LNCaP clone FGC (cell line): ENCODE data around the gene PGAM1.

Experiments used
- DNase-seq: peaks from one replicate; pipeline ENCODE4 v3.0.0-alpha.2; 2011; ENCODE audit warnings: low read depth
- H3K4me3 ChIP-seq: 2 replicates; pipeline ENCODE4 v1.5.1; 2011; ENCODE audit warnings: mild to moderate bottlenecking, low read depth, low read length, control low read depth
- TF ChIP-seq, protein P1 (sequence below): IDR thresholded peaks from 2 replicates; pipeline ENCODE4 v1.5.1; 2012; ENCODE audit warnings: mild to moderate bottlenecking; ENCODE audit not compliant: control insufficient read depth, insufficient read depth; ENCODE audit errors: extremely low read depth

PGAM1 gene

DNA sequence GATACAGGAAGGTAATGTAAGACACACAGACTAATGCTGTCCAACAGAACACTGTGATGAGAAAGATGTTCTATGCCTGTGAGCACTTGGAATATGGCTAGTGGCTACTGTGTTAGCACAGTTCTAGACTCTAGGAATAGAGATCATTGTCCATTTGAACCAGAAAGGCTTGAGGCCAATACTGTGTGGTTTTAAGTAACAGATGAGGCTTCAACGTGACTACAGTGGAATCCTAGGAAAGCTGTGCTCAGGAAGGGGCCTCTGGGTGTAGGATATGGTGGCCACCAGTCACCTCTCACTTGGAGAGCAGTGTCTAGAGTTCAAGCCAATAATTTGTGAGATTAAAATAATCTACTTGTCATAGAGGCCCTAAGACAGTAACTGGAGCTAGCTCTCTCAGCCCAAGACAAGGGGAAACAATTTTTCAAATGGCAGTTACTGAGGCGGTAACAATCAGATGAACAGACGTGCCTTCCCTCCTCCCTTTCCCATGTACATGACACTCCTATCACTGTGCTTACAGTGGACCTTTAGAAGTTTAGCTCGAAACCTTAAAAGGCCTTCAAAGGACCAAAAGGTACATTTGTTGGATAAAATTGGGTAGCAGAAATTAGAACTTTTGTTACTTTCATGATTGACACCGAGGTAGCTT lies 30.2 kb downstream of the PGAM1 start:
- DNase-seq: no peak
- TF ChIP-seq, protein P1, sequence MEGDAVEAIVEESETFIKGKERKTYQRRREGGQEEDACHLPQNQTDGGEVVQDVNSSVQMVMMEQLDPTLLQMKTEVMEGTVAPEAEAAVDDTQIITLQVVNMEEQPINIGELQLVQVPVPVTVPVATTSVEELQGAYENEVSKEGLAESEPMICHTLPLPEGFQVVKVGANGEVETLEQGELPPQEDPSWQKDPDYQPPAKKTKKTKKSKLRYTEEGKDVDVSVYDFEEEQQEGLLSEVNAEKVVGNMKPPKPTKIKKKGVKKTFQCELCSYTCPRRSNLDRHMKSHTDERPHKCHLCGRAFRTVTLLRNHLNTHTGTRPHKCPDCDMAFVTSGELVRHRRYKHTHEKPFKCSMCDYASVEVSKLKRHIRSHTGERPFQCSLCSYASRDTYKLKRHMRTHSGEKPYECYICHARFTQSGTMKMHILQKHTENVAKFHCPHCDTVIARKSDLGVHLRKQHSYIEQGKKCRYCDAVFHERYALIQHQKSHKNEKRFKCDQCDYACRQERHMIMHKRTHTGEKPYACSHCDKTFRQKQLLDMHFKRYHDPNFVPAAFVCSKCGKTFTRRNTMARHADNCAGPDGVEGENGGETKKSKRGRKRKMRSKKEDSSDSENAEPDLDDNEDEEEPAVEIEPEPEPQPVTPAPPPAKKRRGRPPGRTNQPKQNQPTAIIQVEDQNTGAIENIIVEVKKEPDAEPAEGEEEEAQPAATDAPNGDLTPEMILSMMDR: no peak
- H3K4me3 ChIP-seq: no peak overlapping the region

DNA sequence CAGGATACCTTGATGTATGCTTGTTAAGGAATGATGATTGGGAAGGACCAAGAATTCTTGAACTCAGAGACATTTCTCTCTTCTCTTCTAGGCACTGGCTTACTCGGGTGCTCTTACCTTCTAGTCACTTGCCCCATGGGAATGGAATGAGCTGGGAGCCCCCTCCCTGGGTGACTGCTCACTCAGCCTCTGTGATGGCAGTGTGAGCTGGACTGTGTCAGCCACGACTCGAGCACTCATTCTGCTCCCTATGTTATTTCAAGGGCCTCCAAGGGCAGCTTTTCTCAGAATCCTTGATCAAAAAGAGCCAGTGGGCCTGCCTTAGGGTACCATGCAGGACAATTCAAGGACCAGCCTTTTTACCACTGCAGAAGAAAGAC lies 30.7 kb downstream of the PGAM1 start:
- no peak overlapping the region for H3K4me3 ChIP-seq
- DNase-seq: no peak
- TF ChIP-seq, protein P1: no peak

DNA sequence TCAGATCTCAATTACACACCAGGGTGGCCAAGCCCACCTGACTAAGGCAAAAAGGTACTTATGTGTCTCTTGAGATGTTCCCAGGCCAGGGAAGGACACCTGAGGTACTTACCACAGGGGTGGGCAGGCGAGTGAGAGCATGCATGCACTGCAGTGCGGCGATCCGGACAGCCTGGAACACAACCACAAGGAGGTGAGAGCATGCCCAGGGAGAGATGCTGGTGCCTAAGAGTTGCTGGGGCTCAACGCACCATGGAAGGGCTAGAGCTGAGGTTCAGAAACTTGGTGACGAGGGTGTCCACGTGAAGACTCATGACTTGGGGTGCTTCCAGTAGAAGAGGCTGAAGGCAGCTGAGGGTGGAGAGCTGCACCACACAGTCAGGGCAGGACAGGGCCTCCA lies 33.1 kb downstream of the PGAM1 start:
- TF ChIP-seq, protein P1: no peak
- no peak overlapping the region for H3K4me3 ChIP-seq
- no peak for DNase-seq

DNA sequence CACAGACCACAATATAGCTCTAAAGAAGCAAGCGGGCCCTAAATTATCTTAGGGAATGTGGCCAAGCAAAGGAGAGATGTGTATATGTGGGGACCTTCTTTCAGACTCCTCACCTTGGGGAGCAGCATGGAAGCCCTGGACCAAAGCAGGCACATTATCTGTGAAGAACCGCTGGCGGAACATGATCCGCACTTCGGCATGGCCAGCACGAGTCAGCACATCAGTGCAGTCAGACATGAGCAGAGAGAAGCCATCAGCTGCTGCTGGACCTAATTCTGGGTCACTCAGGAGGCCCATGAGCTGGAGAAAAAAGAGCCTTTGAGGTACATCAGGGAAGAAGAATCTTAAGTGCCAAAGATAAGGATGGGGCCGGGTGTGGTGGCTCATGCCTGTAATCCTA lies 33.9 kb downstream of the PGAM1 start:
- TF ChIP-seq, protein P1: no peak
- H3K4me3 ChIP-seq: no peak overlapping the region
- DNase-seq: no peak

DNA sequence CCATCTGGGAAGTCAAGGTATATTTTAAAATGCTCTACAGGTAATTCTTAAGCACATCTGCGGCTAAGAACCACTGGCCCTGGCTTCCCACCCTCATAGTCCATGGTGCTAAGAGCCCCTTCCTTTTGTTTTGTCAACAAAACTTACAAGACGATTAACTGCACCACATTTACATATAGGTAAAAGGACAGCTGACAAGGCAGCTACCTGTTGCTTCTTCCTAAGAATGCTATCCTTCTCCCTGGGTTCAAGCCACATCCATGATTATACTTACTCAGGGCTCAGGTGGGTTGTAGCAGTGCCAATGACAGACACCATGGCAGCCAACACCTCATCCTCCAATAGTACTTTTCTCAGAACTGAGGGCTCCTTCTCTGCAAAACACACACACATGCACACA lies 36.3 kb downstream of the PGAM1 start:
- H3K4me3 ChIP-seq: no peak overlapping the region
- DNase-seq: no peak
- TF ChIP-seq, protein P1: no peak

DNA sequence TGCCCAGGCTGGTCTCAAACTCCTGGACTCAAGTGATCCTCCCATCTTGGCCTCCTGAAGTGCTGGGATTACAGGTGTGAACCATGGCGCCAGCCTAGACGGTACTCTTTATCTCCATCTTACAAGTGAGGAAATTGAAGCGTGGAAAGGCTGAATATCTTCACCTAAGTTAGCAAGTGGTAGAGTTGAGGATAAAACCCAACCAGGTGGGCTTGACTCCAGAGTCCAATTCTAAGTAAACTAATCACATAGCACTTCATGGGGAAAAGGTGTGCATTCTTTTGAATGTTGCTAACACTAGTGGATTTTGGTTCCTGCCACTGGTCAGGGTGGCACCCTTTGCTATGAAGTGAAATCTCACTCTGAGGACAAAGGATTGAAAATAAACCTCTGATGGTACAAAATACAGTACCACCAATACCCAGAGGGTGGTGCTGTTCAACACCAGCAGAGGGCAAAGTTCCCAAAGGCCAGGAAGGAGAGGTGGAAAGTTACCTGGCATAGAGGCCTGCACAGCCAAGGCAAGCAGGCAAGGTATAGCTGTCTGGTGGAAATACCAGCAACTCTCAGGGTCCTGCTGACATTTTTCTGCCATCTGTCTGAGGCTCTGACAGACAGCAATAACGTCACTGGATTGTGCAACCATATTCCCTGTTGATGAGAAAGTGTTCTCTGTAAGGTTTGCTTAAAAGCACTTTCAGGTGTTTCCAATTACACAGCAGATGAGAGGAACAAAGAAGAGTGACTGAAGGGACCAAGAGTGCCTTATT lies 37.6 kb downstream of the PGAM1 start:
- H3K4me3 ChIP-seq: no peak overlapping the region
- DNase-seq: peak; percentile 22
- TF ChIP-seq, protein P1: peak; percentile 93
